Kasumi-1 (cell line): Measurements from ENCODE around the gene MIA.
"Not testable (repeated sequence)": the region's sequence is repeated elsewhere in the genome, so short reads cannot be mapped to it uniquely, and the experiment has no call there.

Source experiments
- DNase-seq, 2 experiments: peaks; one replicate each; lab custom pipeline; 2025; lab: John Stamatoyannopoulos, UW

Gene MIA

DNA sequence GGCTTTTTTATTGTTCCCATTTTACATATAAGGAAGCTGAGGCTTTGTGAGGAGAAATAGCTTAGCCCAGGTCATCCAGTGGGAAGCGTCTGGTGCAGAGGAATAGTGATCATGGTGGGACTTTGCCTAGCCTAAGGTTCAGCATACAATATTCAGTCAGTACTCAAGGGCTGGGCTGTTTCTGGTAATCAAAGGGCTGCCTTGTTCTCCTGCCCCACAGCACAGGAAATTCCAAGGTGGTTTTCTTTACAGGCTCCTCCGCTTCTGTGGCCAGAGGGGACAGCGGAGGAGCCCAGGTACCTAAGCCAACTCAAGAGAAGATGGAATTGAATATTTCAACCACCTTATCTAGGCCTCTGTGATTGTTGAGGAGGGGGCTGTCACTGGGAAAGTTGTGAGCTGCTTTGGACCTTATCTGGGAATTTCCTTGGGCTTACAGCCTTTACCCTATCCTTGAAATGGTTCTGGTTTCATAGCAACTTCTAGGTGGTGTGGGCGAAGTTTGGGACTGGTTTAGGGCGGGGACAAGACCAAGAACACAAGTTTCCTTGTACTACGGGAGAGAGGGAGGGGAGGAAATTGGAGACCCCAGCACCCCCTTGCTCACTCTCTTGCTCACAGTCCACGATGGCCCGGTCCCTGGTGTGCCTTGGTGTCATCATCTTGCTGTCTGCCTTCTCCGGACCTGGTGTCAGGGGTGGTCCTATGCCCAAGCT lies at the start of gene MIA:
Gene MIA, plus strand, starts transcription at position 606 of the 716 bp plus-strand sequence. Its CDS starts 22 bp downstream, at position 628.
- no peak for DNase-seq

DNA sequence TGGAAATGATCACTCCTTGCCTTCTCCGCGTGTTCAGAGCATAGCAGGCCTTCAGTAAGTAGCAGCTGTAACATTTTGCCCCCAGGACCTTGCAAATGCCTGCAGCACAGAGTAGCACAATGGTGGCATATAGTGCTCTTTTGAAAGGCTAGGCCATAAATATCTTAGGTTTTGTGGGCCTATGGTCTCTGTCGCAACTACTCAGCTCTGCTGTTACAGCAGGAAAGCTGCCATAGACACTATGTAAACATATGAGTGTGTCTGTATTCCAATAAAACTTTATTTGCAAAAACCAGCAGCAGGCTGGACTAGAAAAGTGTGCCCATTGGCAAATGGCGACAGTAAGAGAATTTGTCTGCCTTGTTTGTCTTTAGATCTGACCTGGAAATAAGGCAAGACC lies 49.0 kb upstream of the MIA start:
- DNase-seq = no peak

DNA sequence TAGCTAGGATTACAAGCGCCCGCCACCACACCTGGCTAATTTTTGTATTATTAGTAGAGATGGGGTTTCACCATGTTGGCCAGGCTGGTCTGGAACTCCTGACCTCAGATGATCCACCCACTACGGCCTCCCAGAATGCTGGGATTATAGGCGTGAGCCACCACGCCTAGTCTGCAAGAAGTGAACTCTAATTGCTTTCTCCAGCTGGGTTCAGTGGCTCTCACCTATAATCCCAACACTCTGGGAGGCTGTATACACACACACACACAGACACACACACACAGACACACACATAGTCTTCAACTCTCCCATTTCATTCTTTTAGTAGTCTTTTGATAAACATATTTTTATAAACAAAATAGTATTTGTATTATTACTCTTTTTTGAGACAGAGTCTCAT lies 45.3 kb upstream of the MIA start:
- DNase-seq = not testable (repeated sequence)

DNA sequence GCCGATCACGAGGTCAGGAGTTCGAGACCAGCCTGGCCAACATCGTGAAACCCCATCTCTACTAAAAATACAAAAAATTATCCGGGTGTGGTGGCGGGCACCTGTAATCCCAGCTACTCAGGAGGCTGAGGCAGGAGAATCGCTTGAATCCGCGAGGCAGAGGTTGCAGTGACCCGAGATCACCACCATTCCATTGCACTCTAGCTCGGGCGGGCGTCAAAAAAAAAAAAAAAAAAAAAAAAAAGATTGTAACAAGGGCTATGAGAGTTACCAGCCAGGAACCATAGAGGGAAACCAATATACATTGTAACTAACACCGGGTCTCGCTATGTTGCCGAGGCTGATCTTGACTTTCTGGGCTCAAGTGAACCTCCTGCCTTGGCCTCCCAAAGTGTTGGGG lies 43.0 kb upstream of the MIA start:
- not testable (repeated sequence) for DNase-seq

DNA sequence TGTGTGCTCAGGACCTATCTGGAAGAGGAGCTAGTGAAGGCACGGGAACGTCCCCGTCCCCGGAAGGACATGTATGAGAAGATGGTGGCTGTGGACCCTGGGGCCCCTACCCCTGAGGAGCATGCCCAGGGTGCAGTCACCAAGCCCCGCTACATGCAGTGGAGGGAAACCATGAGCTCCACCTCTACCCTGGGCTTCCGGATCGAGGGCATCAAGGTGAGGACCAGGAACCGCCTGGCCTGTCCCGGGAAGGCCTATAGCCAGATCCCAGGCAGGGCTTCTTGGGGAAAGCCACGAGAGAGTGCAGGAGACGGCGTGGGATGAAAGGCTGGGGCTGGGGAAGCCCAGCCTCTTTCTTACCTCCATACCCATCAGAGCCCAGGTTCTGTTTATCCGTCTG lies 42.2 kb upstream of the MIA start:
- no peak for DNase-seq

DNA sequence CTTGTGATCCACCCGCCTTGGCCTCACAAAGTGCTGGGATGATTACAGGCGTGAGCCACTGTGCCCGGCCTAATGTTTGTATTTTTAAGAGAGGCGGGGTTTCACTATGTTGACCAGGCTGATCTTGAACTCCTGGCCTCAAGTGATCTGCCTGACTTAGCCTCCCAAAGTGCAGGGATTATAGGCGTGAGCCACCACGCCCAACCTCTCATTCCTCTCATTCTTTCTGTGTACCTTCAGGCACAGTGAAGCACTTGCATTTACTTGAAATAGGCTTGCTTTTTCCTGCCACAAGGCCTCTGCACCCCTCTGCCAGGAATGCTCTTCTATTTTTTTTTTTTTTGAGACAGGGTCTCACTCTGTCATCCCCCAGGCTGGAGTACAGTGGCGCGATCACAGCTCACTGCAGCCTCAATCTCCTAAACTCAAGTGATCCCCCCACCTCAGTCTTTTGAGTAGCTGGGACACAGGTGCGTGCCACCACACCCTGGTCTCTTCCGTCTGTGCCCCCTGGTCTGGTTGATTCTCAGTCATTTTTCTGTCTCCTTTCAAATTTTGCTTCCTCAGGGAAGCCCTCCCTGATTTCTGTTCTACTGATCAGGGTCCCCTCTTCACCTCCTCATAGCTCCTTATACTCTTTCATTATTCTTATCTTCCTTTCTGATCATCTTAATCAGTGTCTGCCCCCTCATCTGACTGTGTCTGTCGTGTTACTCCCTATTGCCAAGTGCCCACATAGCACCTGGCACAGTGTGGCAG lies 40.1 kb upstream of the MIA start:
- no peak for DNase-seq

DNA sequence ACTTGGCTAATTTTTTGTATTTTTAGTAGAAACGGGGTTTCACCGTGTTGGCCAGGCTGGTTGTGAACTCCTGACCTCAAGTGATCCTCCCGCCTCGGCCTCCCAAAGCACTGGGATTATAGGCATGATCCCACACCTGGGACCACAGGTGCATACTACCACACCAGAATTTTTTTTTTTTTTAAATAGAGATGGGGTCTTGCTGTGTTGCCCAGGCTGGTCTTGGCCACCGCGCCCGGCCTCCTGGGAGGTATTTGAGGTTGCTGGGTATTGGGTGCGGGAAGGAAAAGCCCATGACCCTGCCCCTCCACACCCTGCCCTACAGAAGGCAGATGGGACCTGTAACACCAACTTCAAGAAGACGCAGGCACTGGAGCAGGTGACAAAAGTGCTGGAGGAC lies 38.7 kb upstream of the MIA start:
- no peak for DNase-seq

DNA sequence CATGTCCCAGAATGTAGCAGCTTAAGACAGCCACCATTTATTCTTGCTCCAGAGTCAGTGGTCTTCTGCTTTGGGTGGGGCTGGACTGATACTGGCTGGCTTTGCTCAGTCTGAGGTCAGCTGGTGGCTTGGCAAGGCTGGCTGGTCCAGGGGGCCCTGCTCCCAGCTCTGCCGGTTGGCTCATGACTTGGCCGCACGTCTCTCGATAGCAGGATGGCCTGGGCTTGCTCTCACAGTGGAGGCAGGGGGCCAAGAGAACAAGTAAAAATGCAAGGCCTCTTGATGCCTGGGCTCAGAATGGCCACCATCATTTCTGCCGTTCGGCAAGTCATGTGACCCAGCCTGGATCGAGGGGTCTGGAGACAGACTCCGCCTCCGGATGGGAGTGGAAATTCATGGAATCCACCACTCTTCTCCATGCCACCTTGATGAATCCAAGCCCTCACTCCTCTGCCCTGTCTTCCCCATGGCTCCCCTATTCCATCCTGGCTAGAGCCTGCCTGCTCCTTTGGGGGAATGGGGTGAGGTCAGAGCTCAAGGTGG lies 38.1 kb upstream of the MIA start:
- DNase-seq = no peak

DNA sequence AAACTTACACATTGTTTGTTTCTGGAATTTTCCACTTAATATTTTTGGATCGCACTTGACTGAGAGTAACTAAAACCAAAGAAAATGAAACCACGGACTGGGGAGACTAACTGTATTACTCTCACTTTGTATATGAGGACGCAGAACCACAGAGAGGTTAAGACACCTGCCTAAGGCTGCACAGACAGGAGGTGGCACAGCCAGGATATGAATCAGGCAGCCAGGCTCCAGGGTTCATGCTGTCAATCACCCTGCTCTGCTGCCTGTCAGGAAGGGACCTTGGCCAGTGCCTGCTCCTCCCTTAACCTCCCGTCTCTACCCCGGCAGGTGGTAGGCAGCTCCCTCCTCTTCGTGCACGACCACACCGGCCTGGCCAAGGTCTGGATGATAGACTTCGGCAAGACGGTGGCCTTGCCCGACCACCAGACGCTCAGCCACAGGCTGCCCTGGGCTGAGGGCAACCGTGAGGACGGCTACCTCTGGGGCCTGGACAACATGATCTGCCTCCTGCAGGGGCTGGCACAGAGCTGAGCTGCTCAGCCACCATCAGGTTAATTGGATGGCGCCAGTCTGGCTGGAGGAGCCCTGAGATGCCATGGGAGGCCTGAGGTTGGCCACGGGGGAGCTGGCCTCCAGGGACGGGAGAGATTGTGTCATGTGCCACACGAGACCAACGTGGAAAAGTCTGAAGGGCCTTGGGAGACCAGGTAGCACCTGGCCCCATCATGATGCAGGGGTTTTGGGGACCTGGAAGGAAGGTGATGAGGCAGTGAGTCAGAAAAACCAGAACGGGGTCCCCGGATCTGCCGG lies 36.1 kb upstream of the MIA start:
- no peak for DNase-seq

DNA sequence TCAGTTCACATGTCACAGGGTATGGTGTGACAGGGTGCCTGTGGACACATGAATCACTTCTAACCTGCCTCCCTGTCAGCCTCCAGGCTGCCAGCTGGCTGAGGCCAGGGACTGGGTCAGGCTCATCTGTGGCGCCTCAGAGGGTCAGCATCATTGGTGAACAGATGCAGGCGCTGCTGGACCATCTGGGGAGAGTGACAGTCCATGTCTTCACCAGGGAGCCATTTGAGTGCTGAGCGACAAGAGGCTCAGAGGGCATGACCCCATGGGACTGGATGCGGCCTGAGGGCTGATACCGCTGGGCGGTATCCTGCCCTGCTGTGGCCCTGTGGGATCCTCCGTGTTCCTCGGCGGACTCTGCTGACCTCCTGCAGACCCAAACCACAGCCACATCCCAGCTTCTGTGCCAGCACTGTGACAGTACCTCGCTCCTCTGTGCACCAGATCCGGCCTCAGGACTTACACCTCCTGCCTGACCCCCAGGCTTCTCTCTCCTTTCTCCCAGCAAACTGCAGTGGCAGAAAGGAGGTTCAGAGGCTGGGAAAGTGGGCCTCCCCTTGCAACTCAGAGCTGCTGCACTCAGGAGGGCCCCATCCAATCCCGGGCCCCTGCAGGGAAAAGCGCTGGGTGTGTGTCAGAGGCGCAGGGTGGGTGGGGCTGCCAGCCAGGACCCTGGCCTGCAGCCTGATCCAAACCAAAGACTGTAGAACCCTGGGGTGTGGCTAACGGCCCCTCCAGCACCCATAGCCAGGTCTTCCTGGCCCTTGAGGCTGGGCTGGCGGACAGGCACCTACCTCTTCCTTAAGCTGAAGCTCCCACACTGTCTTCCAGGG lies 35.2 kb upstream of the MIA start:
- no peak for DNase-seq

DNA sequence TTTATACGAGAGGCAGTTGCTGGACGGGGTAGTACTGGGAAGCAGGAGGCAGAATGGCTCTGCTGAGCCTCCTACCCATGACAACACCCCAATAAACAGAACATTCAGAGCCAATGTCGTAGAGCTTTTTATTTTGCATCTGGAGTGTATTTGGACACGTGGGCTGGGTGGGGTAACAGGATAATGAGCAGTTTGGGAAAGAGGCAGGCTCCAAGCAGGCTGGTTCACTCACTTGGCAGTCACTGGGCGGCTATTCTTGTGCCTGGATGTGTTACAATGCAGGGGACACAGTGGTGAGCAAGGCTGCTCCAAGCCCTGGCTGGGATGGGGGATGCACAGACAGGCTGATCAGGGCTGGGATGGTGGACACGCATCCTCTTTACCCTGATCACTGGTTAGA lies 34.6 kb upstream of the MIA start:
- no peak for DNase-seq

DNA sequence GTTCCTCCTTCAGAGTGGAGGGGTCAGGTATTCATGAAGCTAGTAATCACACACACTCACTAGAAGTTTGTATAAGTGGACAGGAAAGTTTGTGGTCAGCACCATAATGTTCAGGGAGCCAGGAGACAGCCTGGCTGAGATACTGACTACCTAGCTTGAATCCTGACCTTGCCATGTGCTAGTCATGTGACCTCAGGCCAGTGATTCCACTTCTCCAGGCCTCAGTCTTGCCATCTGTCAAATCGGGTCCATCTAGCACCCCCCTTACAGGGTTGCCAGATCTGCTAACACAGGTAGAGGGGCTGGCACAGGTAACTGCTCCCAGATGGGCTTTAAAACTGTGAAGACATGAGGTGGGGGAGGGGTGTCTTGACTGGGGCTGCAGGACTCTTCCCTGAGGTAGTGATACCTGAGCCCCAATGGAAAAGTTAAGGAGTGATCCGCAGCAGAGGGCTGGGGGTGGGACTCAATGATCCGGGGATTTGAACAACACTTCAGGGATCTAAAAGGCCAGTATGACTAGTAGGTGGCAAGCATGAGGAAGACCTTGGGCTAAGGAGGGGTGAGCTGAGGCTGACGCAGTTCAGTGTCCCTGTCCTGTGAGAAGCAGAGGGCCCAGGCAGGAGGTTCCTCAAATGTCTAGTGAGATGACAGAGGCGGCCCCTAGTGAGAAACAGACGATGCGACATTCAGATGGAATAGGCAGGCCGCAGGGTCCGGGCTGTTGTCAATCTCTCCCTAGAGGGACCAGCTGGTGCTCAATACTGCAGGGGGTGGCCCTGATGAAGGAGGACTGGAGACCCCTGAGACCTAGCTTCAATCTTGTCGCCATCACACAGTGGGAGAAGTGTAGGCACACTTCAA lies 33.6 kb upstream of the MIA start:
- DNase-seq = peak; percentile 13 to 16

DNA sequence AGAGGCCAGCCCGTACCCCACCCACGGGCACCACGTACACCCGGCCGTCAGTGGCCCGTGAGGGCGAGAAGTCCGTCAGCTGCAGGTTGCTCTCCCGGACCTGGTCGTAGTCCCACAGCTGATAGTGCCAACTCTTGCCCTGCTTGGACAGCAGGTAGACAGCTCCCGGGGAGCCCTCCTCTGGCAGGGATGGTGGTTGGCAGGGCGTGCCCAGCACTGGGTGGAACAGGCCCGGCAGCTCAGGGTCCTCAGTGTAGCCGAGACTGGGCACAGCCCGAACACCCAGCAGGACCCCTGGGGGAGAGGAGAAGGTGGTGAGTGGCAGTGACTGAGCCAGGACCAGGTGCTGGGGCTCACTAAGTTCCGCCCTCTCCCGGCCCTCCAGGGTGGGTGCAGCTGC lies 32.8 kb upstream of the MIA start:
- no peak for DNase-seq

DNA sequence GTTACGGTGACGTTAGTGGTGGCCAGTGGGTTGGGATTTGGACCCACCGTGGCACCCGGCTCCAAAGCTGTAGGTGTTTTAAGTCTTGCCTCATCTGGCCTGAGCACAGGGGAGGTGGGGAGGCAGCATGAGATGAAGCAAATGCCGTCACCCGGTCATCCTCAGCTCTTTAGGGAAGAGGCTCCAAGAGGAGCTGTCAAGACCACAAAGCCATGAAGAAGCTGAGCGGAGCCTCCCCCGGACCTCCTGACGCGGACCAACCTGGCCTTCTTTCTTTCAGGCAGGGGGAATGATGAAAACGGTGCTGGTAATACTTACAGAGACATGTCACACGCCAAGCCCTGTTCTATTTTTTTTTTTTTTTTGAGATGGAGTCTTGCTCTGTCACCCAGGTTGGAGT lies 32.4 kb upstream of the MIA start:
- no peak for DNase-seq

DNA sequence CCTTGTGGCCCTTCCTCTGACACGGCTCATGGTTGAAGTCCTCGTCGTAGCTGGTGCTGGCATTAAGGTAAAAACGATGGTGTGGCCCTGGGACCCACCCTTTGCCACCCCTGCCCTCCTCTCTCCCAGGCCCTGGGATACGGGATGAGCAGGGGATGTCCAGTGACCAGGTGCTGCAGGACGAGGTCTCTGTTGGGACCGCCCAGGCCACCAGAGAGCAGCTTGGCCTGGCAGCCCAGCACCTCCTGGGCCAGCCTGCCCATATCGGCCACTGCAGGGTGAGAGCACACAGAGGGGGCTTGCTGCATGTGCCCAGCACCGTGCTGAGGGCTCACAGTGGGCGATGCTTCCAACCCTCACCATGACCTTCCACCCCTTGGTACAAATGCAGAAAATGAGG lies 31.4 kb upstream of the MIA start:
- no peak for DNase-seq

DNA sequence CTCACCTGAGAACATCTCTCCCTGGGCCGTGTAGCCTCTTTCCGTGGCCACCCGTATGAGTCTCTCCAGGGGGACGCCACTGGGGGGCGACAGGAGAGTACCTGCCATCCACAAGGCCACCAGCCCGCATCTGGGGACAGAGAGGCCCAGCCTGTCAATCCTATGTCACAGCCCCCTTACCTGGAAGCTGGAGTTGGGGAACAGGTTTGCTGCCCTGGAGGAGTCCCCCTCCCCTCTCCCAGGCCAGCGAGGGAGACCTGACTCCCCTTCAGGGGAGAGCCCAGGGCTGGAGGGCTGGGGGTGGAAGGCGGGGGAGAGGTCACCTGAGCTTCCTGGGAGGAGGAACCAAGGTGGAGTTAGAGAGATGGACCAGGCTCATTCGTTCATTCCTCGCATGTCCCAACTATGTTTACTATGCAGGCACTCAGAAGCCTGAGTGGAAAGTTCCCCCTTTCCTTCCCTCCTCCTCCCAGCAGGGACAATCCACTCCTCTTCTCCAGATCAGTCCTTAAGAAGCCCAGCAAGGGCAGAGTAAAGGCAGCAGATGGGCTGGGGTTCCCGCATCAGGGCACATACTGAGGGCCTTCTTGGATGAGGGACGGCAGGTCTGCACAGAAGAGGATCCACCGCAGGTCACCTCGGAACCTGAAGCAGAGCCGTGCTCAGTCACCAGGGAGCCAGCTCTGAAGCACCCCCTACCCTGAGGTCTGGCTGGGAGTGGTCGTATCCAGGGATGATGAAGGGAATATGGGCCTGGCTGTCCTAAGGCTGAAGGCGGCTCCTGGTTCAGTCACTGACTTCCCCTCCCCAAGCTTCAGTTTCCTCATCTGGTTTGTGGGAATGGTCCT lies 30.5 kb upstream of the MIA start:
- no peak for DNase-seq

DNA sequence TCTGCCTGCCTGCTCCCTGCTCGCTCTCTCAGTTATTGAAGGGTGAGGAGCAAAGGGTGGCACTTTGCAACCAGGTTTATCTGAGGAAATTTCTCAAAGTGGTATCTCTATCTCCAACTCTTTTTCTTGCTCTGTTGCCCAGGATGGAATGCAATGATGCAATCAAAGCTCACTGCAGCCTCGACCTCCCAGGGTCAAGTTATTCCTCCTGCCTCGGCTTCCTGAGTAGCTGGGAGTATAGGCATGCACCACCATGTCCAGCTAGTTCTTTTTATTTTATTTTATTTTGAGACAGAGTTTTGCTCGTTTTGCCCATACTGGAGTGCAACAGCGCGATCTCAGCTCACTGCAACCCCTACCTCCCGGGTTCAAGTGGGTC lies 29.9 kb upstream of the MIA start:
- DNase-seq = no peak

DNA sequence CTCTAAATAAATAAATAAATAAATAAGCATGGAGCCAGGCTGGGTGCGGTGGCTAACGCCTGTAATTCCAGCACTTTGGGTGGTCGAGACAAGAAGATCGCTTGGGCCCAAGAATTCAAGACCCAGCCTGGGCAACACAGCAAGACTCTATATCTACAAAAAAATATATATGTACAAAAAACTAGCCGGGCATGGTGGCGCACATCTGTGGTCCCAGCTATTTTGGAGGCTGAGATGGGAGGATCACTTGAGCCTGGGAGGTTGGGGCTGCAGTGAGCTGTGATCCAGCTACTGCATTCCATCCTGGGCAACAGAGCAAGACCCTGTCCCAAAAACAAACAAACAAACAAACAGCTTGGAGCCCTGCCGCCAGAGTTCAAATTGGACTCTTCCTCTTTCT lies 27.8 kb upstream of the MIA start:
- DNase-seq = no peak

DNA sequence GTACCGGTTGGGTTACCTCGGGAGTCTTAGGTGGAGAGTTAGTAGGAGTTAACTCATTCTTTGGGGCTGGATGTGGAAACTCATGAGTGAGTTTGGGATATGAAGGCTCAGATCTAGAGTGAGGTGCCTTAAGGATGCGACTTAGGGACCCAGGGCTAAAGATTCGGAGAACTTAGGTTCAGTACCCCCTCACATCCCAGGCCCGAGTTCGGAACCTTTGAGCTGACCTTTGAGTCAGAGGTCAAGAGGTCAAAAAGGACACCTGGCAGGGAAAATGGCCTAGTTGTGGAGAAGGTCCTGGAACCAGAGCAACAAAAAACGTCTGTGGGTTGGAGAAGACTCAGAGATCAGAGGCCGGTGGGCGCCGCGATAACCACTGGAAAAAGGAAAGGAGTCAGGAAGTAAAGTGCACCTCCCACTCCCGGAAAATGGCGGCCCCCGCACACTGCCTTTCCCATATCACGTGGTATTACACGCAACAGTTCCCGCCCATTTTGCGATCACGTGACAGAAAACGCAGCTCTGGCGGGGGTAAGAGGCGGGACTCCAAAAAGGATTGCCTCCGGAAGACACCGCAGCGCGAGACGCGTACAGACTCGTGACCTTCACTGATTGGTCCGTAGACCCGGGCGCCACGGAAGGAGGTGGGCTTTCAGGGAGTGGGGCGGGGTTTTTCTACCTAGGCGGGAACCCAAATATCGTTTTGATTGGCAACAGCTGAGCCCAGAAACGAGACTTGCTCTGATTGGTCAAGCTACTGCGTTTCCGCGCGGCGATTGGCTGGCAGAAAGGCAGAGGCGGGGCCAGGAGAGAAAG lies 25.1 kb upstream of the MIA start, which contains the start of gene ACTMAP:
Gene ACTMAP, minus strand, starts transcription at position 420 of the 816 bp plus-strand sequence. CDS start 674 bp downstream, outside the sequence.
- peak; percentile 99 for DNase-seq
